Adrenal gland (tissue), 12 donors: ENCODE results near the gene OR2AT4. TPM values are rescaled to one million over a fixed set of nuclear protein-coding genes. Genes with fewer than 3 reads are reported as not detected.

Source experiments
- DNase-seq, 7 donors: peaks; one replicate each; pipeline ENCODE4 v3.0.0-alpha.2; 2019 to 2020
- H3K27ac ChIP-seq, 5 donors: fragments of 200-600 bp; sonication (generic) in 4 of 5; 1 replicate in 3 of 5; 2 replicates in 2 of 5; pipeline versions ENCODE4 v1.5.1 to v1.8.0; 2016 to 2020; ENCODE audit warnings: mild to moderate bottlenecking in 1 of 5
- H3K27me3 ChIP-seq: fragments of 200-600 bp; 2 replicates; pipeline ENCODE4 v1.8.0; 2021
- H3K36me3 ChIP-seq, 2 donors: fragments of 200-600 bp; replicated peaks in 1 of 2; 1 replicate in 1 of 2; 2 replicates in 1 of 2; pipeline versions ENCODE4 v1.5.1 to v1.8.0; 2018 to 2022
- H3K4me1 ChIP-seq, 2 donors: fragments of 200-600 bp; replicated peaks in 1 of 2; 1 replicate in 1 of 2; 2 replicates in 1 of 2; pipeline versions ENCODE4 v1.5.1 to v1.8.0; 2018 to 2021
- H3K4me3 ChIP-seq, 4 donors: fragments of 200-600 bp; sonication (generic) in 3 of 4; one replicate each; pipeline ENCODE4 v1.5.1; 2016 to 2018
- H3K9me3 ChIP-seq, 3 donors: fragments of 200-600 bp; sonication (generic) in 1 of 3; replicated peaks in 1 of 3; 1 replicate in 2 of 3; 2 replicates in 1 of 3; pipeline versions ENCODE4 v1.5.1 to v1.8.0; 2016 to 2021
- POLR2A ChIP-seq, 2 donors: fragments of 450-650 bp; IDR thresholded peaks; one replicate each; pipeline ENCODE4 v1.6.1; 2017; ENCODE audit warnings: antibody characterized with exemption in 2 of 2, mild to moderate bottlenecking in 2 of 2, moderate library complexity in 1 of 2
- WGBS, 4 donors: extraction: QIAGEN DNeasy Blood & Tissue Kit in 2 of 4; methylation state at CpG; one replicate each; pipeline versions ENCODE4 v1.1.5 to v1.1.7; 2013 to 2017; 5-methylcytosine and 5-hydroxymethylcytosine counted together
- intact Hi-C, 2 donors: fragments of 100-400 bp; cut with DNase I; formaldehyde crosslinking; loops; one replicate each; pipeline versions ENCODE4 v1.14.1 to v1.15.0; 2022 to 2023
- polyA plus RNA-seq, 3 donors: library from polyadenylated mRNA; stranded (reverse); fragments of 200-250 nt in 2 of 3; fragments of 350-450 nt in 1 of 3; fragmentation: Illumina TruSeq in 1 of 3; extraction: RNeasy Lipid Tissue Mini Kit (QIAGEN cat#74804) in 1 of 3; gene quantifications; one replicate each; pipeline ENCODE4 v1.2.3, GENCODE V29; 2013 to 2014
- total RNA-seq, 9 donors: library from RNA; depleted of rRNA in 4 of 9; stranded (reverse); fragments of >200 nt in 4 of 9; fragments of 120-200 nt in 1 of 9; fragmentation: NEBNext Ultra II Directional in 1 of 9; extraction: Animal tissue kit (Norgen Biotek cat#: 25700) in 1 of 9; gene quantifications; one replicate each; pipeline versions ENCODE4 v1.1.0 to v1.2.4, GENCODE V29; 2013 to 2023
- TF ChIP-seq, protein P1 (sequence below), 6 experiments: fragments of 450-650 bp in 4 of 6; fragments of 200-600 bp in 2 of 6; sonication (generic) in 1 of 6; IDR thresholded peaks; 1 replicate in 5 of 6; 2 replicates in 1 of 6; pipeline versions ENCODE4 v1.5.1 to v1.8.0; 2016 to 2021; ENCODE audit warnings: antibody characterized with exemption in 6 of 6, mild to moderate bottlenecking in 2 of 6, moderate library complexity in 1 of 6
- donor health status: healthy with polysubstance abuse.
- donor health status: Bipolar disorder and iron deficiency.
- donor health status: DM: yes; HTN: yes; CAD: no.
- donor health status: DM: no; HTN: no; CAD: no.
- donor health status: DM: no; HTN: no; CAD: no.
- donor health status: DM: yes; HTN: yes; CAD: no.

Gene OR2AT4
- total and polyA plus RNA-seq, 12 donors: not detected

DNA sequence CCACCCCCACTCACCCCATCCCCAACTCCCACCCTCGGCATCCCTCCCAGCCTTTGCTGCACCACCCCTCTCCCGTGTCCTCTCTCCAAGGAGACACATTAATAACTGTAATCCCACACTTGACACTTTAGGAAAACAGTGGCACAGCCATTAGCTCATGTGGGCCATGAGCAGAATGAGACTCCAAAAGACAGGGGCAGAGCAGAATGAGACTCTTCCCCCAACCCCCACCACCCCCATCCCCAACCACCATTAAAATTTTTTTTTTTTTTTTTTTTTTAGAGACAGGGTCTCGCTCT, 48.0 kb upstream of the OR2AT4 start:
- no peak for DNase-seq
- WGBS, 4 donors: 36 to 54% (median 38%) methylated on average over 2 to 3 of the region's 3 CpGs
- Histone ChIP-seq H3K9me3 (no peaks in the 10 kb centered on the region), H3K27me3 (no peaks in the 10 kb centered on the region), H3K36me3 (no peaks in the 10 kb centered on the region), H3K4me3 (no peak overlapping the region), H3K4me1 (peaks cover 0 to 32% of the 10 kb centered on the region in 2 donors), H3K27ac (no peak overlapping the region)
- intact Hi-C loops: loop anchor here (2.0 to 10.0 kb wide), 5 partner anchors 58 to 217 kb away; no protein-coding TSS in a partner anchor
- TF ChIP-seq, protein P1, sequence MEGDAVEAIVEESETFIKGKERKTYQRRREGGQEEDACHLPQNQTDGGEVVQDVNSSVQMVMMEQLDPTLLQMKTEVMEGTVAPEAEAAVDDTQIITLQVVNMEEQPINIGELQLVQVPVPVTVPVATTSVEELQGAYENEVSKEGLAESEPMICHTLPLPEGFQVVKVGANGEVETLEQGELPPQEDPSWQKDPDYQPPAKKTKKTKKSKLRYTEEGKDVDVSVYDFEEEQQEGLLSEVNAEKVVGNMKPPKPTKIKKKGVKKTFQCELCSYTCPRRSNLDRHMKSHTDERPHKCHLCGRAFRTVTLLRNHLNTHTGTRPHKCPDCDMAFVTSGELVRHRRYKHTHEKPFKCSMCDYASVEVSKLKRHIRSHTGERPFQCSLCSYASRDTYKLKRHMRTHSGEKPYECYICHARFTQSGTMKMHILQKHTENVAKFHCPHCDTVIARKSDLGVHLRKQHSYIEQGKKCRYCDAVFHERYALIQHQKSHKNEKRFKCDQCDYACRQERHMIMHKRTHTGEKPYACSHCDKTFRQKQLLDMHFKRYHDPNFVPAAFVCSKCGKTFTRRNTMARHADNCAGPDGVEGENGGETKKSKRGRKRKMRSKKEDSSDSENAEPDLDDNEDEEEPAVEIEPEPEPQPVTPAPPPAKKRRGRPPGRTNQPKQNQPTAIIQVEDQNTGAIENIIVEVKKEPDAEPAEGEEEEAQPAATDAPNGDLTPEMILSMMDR (IDR thresholded peaks at IDR 0.05): no peak
- TF ChIP-seq POLR2A (IDR thresholded peaks at IDR 0.05): no peak

DNA sequence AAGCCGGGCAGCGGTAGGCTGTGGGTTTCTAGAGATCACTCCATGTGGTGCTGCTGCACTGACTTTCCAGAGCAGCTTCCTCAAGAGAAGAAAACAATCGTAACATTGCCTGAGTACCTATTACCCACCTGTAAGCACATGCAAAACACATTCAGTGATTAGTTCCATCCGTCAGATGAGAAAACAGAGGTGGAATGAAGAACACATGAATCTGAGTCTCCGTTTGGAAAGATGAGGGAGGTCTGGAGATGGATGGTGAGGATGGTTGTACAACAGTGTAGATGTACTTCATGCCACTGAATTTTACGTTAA, 46.7 kb upstream of the OR2AT4 start:
- peak overlapping the region in 2 of 5 donors; percentile 71 to 82 for H3K27ac ChIP-seq
- DNase-seq: no peak
- no peaks in the 10 kb centered on the region for H3K36me3 ChIP-seq
- TF ChIP-seq, protein P1 (IDR thresholded peaks at IDR 0.05): no peak
- no peak for TF ChIP-seq POLR2A (IDR thresholded peaks at IDR 0.05)
- peaks cover 0 to 32% of the 10 kb centered on the region in 2 donors for H3K4me1 ChIP-seq
- H3K4me3 ChIP-seq: no peak overlapping the region
- no peaks in the 10 kb centered on the region for H3K9me3 ChIP-seq
- no peaks in the 10 kb centered on the region for H3K27me3 ChIP-seq
- WGBS, 4 donors: 42 to 53% (median 45%) methylated on average over 6 of the region's 6 CpGs
- intact Hi-C loops: loop anchor here (5.0 to 10.0 kb wide), 3 partner anchors 104 to 216 kb away; no protein-coding TSS in a partner anchor

DNA sequence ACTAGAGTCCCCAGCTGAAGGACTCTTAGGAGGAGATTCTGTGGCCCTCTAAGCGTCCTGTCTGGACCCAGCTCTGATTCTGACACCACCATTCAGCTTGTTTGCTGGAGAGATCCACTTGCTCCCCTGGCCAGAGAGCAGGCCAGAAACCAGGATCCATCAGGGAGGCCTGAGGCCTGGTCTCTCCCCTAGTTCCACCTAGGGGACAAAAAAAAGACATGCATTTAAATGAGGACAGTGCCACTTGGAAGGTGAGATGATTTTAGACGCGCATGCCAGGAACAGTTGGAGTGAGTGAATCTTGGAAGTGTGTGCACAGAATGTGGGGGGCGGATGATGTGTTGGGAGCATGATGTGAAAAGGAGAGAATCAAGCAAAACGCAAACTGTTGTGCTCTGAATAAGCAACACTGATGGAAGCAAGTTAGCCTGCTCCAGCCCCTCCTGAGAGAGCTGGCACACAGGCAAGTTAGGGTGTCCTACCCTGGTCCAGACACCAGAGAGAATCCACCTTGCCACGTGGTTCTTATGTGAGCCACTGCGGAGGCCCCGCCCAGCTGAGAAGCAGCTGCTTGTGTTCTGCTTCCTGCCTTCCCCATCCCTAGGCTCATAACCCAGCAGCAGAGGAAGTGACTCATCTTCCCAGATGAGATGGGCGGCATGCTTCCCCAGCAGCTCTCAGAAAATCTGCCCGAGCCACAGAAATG, 46.2 kb upstream of the OR2AT4 start:
- intact Hi-C loops: loop anchor here (5.0 to 10.0 kb wide), 3 partner anchors 104 to 216 kb away; no protein-coding TSS in a partner anchor
- peak overlapping the region in 2 of 5 donors; percentile 71 to 82 for H3K27ac ChIP-seq
- no peaks in the 10 kb centered on the region for H3K27me3 ChIP-seq
- H3K36me3 ChIP-seq: no peaks in the 10 kb centered on the region
- peaks cover 0 to 30% of the 10 kb centered on the region in 2 donors for H3K4me1 ChIP-seq
- 40 to 59% (median 46%) methylated on average over 7 to 10 of the region's 10 CpGs for WGBS, 4 donors
- peak; percentile 56 to 92 (median 76) for DNase-seq
- TF ChIP-seq POLR2A (IDR thresholded peaks at IDR 0.05): no peak
- TF ChIP-seq, protein P1 (IDR thresholded peaks at IDR 0.05): peak in 2 of 6 experiments; percentile 27 to 28
- no peak overlapping the region for H3K4me3 ChIP-seq
- H3K9me3 ChIP-seq: no peaks in the 10 kb centered on the region

DNA sequence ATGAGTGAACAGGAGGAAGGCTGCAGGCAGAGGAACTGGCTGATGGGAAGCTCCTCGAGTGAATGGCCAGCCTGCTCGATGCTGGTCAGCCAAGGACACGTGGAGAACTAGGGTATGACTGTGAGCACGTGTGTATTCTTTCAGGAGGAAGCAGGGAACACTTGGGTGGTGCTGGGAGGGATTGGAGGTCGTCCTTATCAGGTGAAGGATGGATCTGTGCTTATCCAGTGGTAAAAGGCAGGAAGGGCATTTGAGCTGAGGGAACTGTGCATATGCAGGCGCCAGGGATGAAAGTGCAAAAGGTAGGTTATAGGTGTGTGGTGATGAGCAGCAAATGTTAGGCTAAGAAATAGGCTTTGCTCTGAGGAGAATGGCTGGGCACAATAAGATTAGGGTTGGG, 44.5 kb upstream of the OR2AT4 start:
- H3K9me3 ChIP-seq: no peaks in the 10 kb centered on the region
- 42 to 54% (median 47%) methylated on average over 6 of the region's 6 CpGs for WGBS, 4 donors
- no peaks in the 10 kb centered on the region for H3K36me3 ChIP-seq
- TF ChIP-seq, protein P1 (IDR thresholded peaks at IDR 0.05): no peak
- no peak for TF ChIP-seq POLR2A (IDR thresholded peaks at IDR 0.05)
- intact Hi-C loops: loop anchor here (2.0 to 10.0 kb wide), 4 partner anchors 102 to 214 kb away; no protein-coding TSS in a partner anchor
- H3K4me3 ChIP-seq: no peak overlapping the region
- no peak overlapping the region for H3K27ac ChIP-seq
- H3K4me1 ChIP-seq: peaks cover 0 to 17% of the 10 kb centered on the region in 2 donors
- H3K27me3 ChIP-seq: no peaks in the 10 kb centered on the region
- no peak for DNase-seq
